HG02852 (cell line): ENCODE results near the gene ANKRD1.
"Not testable (repeated sequence)": the region's sequence is repeated elsewhere in the genome, so short reads cannot be mapped to it uniquely, and the experiment has no call there.

Source experiments
- ATAC-seq: cut with Tn5 transposase; IDR thresholded peaks from one replicate; pipeline ENCODE4 v1.9.1; 2021; ENCODE audit warnings: mild to moderate bottlenecking, moderate library complexity; ENCODE audit not compliant: unreplicated experiment

The ANKRD1 gene

DNA sequence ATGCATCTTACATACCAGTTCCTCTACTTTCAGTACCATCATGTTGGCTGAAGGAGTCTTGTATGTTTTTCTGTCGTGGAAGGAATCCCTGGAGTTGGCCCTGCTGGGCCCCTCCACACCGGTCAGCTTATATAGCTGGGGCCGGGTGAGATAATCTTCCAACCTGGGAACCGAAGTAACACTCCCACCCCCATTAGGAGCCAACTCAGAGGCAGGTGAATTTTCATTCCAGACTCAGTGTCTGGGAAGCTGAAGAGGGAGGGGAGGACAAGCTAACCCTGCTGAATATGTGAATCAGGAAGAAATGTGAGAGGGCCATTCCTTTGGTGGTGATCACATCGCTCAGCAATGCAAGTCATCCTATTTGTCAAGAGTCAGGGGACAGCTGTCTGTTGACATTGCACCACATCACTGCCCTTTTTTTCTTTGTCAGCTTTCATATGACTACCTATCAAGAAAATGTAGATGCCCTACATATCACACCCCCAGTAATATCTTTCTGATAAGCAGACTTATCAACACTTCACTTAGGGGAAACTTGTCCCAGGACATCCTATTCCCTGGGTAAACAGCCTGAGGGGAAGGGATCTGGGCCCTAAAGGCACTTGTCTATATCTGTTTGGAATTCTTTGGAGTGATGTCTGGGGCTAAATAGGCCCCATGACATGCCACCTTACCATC, at the start of gene ANKRD1:
Gene ANKRD1 (minus strand): TSS at position 102 of the 681 bp plus-strand sequence. CDS start 60 bp downstream, at position 42.
- ATAC-seq = no peak

DNA sequence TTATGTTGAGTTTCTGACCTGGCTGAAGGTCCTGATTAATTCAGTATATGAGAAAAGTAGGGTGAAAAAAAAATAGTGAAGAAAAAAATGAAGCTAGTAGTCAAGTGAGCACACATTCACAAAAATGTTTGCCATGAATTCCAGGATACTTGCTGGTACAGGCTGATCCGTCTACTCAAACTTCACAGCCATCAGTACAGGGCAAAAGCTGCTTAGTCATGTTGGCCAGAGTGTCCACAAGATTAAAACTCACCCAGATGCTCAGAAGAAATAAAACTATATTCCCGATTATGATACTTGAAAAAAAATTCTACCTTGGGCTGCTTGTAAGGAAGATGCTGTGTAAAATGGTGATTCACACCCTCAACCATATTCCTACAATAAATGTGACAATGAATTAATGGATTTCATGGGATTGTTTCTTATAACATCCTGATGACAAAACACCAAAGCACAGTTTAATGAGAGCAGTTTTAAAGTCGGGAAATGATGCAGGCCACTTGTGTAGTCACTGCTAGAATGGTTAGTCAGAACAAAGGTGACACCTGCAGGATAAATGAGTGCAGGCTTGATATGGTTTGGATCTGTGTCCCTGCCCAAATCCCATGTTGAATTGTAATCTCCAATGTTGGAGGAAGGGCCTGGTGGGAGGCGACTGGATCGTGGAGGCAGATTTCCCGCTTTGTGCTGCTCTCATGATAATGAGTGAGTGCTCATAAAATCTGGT, 49.2 kb upstream of the ANKRD1 start:
- ATAC-seq = no peak

DNA sequence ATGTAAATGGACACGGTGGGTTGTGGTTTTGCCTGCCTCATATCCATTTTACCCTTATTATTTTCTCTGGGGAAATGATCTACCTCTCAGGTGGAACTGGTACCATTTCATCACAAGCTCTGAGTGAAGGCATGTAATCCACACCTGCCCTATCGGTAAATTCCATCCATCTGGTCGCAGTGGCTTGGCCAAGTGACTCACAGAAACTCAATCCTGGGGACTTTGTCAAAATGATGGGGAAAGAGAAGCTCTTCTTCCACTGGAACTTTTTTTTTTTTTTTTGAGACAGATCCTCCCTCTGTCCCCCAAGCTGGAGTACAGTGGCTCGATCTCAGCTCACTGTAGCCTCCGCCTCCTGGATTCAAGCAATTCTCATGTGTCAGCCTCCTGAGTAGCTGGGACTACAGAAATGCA, 48.2 kb upstream of the ANKRD1 start:
- ATAC-seq = no peak

DNA sequence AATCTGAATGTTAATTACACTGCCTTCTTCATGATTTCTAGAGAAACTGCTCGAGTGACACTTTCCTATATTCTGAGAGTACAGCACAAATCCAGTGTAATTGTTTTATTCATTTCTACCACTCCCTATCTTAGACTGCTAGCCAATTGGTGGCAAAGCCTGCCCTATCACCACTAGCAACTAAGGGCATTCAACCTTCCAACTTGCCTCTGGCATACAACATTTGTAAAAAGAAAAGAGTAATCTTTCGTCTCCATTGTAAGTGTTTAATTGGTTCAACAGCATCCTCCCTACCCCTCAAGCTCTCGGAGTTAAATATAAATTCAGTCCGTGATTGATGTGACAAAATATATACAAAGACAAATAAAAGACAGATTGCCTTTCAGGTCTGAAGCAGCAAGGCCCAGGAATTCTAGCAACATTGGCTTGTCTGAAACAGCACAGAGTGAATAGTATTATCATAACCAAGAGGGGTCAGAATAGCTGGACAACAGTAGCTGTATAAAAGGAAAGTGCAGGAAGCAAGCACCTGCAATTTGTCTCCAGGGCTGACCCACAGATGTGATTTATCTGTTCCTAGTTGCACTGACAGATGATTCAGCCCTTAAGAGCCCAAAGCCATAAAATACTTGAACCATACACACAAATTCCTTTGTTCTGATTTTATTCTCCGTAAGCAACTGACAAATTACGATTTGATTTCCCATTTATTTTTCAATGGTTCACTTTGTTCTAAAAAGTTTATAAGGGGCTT, 47.6 kb upstream of the ANKRD1 start:
- no peak for ATAC-seq

DNA sequence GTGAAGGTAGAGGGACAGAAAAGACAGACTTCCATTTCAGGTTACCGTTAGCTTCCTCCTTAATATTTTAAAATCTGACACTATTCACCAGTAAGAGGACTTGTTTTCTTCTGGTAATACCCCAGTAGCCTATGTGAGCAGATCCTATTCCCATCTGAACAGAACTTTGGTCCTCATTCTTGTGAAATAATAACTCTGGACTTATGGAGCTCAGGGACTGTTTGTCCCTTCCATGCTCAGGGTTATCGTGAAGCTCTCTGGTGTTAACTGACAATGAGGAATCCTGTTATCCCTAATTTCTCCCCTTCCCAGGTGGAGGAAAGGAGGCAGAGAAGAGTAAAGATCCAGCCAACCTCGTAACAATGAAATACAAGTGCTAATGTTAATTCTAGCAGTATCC, 47.0 kb upstream of the ANKRD1 start:
- no peak for ATAC-seq

DNA sequence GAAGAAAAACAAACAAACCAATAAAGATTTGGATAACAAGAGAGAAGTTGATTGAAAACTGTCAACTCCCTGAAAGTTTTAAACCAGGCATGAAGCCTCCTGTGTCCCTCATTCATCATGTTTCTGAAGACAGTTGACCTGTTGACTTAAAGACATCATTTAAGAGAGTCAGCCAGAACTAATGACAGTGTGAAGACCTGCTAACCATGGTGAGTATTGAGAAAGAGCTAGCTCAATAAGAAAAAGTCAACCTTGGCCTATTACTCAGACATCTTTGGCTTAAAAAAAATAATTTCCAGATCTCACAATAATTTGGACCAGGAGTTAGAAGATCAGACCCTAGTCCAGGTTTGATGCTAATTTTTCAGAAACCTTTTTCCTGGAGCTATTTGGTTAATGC, 45.3 kb upstream of the ANKRD1 start:
- no peak for ATAC-seq

DNA sequence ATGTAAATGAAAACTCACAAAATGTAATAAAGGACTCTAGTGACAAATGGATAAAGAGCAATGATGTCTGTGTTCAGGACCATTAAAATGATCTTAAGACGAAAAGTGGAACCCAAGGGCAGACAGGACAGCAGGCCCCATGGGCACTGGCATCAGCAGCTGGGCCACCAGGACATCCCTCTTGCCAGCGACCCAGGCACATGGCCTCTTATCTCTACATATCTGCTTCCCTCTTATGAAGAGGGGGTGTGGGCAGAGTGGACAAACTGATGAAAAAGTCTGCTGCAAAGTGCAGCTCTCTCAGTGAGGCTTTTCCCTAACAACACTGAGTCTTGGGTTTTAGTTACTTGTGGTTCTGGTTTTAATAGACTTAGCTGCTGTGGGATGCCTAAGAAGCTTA, 44.8 kb upstream of the ANKRD1 start:
- no peak for ATAC-seq

DNA sequence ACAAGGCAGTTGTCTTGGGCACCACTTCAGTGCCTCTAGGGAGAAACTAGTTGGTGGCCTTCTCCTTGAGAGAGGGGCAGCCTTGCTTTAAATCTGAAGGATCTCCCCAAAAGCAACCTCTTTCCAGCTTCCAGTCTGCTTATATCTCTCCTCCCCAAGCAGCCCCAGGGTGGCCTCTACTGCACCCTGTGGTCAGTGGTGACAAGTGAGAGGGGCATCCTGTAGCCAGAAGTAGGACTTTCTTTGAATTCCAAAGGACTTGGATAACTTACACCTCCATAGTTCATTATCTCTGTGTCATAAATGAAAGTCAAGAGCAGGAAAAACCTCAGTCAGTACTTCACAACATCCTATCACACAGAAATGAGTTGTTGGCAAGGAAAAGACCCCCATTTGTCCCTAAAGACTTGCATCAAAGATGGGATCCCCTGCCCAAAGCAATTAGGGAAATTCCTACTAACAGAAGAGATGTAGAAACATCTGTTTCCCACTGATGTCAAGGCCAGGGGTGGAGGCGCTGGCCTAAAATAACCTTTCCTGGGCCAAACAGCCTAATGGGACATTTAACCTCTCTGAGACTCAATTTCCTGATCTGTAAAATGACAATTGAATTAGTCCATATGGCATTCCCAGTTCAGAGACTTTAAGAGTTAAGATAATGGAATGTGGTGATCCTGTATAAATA, 44.0 kb upstream of the ANKRD1 start:
- ATAC-seq = no peak

DNA sequence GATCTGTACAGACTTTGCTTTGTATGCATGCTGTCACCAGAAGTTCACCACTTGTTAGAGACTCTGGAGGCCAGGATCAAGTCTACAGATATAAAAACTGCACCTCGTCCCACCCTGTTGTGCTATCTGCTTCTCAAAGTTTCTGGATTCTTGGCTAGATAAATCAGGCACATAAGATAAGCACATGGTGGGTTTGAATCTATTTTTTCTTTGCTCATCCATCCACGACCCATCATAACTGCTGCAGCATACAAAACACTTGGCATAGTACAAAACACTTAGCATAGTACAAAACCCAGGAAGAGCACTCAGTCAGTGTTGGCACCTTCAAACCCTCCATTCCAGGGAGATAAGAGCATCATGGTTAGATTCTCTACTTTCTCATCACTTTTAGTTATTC, 42.4 kb upstream of the ANKRD1 start:
- no peak for ATAC-seq

DNA sequence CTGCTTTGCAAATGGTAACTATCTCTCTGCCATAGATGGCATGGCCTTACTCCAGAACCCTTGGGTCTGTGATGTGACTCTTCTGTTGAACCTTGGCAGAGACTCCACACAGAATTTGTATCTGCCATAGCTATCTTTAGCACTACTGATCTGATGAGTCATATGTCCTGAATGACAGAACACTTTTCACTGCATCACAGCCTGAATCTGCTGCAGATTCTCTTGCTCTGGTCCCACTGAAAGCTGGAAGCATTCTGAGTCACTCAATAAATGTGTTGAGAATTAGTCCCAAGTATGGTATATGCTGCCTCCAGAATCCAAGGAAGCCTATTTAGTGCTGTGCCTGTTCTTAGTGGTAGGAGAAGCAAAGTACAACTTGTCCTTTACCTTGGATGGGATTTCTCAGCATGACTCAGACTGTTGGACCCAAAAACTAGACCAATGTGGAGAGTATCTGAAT, 39.5 kb upstream of the ANKRD1 start:
- ATAC-seq = peak; percentile 59

DNA sequence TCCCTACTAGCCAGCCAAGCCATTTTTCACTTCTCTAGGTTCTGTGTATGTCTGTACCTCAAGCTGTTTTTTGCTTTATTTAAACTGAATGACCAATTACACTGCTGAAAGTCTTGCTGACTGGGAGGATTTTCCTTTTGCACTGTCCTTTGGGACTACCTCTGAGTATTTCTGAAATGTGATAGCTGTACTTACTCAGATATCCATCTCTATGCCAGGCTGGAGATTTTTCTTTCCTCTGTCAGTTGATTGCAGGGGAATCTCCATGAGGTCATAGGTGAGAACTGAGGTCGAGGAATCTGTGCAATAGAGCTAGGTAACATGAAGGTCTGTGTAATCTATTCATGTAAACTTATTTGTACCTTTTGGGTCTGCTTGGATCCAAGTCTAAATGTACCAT, 38.9 kb upstream of the ANKRD1 start:
- no peak for ATAC-seq

DNA sequence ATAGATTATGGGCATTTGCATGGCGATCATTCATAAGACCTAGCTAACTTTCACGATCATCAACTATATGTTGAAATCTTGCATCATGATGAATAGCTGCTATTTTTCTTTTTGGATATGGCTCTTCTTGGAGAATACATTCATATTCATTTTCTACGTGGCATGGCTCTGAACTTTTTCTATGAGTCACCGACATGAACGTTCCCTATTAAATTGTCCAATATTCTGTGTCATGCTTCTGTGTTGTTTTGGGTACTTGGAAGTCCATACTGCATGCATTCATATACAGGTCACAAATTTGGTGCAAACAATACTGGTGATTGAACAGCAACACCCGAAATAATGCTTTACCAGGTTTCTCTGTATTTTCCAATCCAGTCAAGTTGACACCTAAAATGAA, 37.9 kb upstream of the ANKRD1 start:
- ATAC-seq = no peak

DNA sequence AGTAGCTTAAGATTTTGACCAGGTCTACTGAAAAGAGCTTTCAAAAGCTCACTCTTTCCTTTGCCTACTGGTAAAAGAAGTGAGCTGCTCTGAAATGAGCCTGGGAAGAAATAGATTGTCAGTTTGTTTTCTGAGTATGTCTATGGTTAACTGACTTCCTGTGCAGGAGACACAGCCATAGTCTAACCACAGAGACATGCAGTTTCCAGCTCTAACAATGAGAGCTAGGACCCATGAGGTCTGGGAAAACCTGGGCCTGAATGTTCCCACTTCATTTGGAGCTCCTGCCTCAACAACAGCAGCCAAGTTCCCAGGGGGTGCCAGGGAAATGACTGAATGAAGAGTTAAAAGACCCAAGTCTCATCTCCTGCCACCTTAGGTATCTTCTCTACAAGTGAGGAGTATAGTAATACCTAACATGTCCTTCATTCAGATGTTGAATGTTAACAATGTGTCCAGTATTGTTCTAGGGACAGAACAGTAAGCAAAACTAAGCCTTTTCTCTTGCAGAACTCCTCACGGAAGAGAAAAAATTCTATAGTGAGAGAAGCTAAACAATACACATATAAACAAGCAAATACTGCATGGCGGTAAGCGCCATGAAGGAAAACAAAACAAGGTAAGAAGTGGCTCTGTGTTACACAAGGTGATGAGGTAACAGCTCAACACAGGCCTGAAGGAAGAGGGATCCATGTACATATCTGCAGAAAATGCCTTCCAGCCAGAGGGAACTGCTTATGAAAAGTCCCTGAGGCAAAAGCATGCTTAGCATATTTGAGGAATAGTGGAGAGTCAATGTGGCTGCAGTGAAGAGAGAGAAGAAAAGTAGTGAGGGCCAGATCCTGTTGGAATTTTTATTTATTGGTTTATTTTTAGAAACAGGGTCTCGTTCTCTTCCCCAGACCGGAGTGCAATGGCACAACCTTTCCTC, 26.4 kb upstream of the ANKRD1 start:
- ATAC-seq = peak; percentile 60

DNA sequence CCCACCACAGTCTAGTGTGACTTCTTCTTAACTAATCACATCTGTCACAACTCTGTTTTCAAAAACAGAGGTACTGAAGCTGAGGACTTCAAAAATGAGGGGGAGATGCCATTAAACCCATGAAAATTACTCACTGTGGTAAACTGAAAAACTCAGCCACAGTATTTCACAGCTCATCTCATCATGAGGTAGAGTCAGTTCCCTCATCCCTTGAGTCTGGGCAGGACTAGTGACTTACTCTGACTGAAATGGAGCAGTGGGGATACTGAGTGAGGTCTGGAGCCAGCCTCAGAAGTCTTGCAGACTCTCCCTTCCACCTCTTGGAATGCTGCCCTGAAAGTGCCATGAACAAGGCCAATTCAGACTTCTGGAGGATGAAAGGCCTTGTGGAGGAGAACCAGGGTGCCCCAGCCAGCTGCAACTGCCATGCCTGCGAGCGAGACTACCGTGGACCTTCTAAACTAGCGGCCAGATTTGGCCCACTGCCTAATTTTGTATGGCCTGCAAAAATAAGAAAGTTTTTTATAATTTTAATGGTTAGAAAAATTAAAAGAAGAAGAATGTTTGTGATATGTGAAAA, 24.7 kb upstream of the ANKRD1 start:
- ATAC-seq = no peak

DNA sequence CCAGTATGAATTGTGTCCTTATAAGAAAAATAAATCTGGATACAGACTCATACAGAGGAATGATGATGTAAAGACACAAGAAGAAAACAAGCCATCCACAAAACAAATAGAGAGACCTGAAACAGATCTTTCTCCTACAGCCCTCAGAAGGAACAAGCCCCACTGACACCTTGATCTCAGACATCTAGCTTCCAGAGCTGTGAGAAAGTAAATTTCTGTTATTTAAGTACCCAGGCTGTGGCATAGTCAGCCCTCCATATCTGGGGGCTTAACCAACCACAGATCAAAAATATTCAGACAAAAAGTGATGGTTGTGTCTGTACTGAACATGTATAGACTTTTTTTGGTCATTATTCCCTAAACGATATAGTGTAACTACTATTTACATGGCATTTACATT, 23.9 kb upstream of the ANKRD1 start:
- ATAC-seq = no peak

DNA sequence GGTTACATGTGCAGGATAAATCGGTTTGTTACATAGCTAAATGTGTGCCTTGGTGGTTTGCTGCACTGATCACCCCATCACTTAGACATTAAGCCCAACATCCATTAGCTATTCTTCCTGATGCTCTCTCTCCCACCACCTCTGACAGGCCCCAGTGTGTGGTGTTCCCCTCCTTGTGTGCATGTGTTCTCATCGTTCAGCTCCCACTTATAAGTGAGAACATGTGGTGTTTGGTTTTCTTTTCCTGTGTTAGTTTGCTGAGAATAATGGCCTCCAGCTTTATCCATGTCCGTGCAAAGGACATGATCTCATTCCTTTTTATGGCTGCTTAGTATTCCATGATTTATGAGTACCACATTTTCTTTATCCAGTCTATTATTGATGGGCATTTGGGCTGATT, 22.1 kb upstream of the ANKRD1 start:
- not testable (repeated sequence) for ATAC-seq

DNA sequence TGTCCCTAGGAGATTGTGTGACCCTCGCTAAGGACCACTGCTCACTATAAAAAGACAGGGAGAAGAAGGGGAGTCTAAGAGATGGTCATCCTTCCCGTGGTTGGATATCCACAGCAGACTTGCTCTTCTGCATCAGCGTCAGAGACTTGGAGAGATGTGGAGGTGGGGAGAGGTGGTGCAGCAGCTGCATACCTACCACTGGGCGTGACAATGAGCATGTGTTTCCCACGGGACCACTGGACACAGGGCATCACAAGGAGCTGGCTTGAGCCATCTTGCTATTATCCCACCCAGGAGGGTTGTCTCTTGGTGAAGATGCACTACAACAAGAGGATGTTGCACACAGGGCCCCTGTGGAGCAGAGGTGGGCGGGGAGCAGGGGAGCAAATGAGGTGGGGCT, 18.8 kb upstream of the ANKRD1 start:
- ATAC-seq = no peak

DNA sequence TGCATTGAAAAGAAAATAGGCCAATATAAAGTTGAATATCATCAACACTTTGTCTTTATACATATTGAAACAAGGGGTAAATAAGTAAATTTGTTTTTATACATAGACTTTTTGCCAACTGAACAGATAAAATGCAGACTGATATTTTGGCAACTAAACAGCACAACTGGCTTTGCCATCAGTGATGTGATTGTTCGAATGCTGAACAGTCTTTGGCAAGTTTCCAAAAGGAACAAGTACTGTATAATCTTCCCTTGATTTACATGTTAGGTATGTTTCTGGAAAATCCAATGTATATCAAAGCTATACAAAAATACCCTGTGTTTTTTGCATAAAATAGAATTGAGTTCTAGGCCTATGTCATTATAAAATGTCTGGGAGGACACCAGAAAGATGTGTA, 18.2 kb upstream of the ANKRD1 start:
- ATAC-seq = no peak

DNA sequence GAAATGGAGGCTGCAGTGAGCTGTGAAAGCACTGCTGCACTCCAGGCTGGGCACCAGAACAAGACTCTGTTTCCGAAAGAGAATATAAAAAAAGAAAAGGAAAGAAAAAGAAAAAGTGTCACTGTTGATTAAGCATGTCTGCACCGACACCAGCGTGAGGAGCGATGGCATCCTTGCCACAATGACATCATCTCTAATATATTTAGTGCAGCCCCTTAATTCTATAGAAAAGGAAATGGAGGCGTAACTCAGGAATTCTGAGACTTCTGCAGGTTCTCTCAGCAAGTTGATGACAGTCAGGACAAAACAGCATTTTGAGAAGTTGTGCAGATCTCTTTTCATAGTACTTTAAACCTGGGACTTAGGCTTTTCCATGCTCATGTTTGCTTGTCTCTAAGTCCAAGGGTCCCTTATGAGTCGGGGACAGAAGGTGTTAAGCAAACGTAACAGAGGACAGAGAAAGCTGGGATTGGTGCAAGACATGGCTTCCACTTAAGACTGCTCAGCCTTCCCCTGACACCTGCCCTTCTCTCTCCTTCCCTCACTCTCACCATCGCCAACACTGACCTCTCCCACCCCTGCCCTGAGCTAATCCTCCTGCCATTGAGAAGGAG, 16.9 kb upstream of the ANKRD1 start:
- no peak for ATAC-seq
